Transverse colon (tissue), 4 donors: ENCODE measurements around the gene FBXO30. TPM values are rescaled to one million over a fixed set of nuclear protein-coding genes. Genes with fewer than 3 reads are reported as not detected.

Source experiments
- DNase-seq: peaks from one replicate; pipeline ENCODE4 v3.0.0-alpha.2; 2019
- H3K27ac ChIP-seq, 4 donors: fragments of 200-600 bp; sonication (generic); 2 replicates each; pipeline ENCODE4 v1.5.1; 2016 to 2018; ENCODE audit warnings: inconsistent platforms in 4 of 4
- H3K27me3 ChIP-seq: fragments of 200-600 bp; sonication (generic); 2 replicates; pipeline ENCODE4 v1.5.1; 2017; ENCODE audit warnings: inconsistent platforms
- H3K36me3 ChIP-seq, 4 donors: fragments of 200-600 bp; sonication (generic); 2 replicates each; pipeline ENCODE4 v1.5.1; 2017 to 2019; ENCODE audit warnings: inconsistent platforms in 4 of 4
- H3K4me1 ChIP-seq, 4 donors: fragments of 200-600 bp; sonication (generic); 2 replicates each; pipeline ENCODE4 v1.5.1; 2017 to 2020; ENCODE audit warnings: inconsistent platforms in 4 of 4
- H3K4me3 ChIP-seq, 4 donors: fragments of 200-600 bp; sonication (generic); 1 replicate in 1 of 4; 2 replicates in 3 of 4; pipeline versions ENCODE4 v1.5.1 to v1.6.1; 2017 to 2019; ENCODE audit warnings: inconsistent platforms in 4 of 4
- H3K9me3 ChIP-seq, 2 donors: fragments of 200-600 bp; sonication (generic); 2 replicates each; pipeline ENCODE4 v1.5.1; 2017 to 2019; ENCODE audit warnings: inconsistent platforms in 2 of 2
- CTCF ChIP-seq, 5 experiments: fragments of 200-600 bp in 3 of 5; fragments of 450-650 bp in 2 of 5; sonication (generic) in 3 of 5; IDR thresholded peaks; 1 replicate in 2 of 5; 2 replicates in 3 of 5; pipeline ENCODE4 v1.5.1; 2016 to 2017; ENCODE audit warnings: antibody characterized with exemption in 5 of 5, inconsistent platforms in 3 of 5, mild to moderate bottlenecking in 2 of 5, moderate library complexity in 1 of 5
- EP300 ChIP-seq: sonication (generic); formaldehyde crosslinking; IDR thresholded peaks from one replicate; pipeline ENCODE4 v1.6.1; 2017; ENCODE audit warnings: antibody characterized with exemption, low read depth
- POLR2A ChIP-seq: fragments of 450-650 bp; IDR thresholded peaks from one replicate; pipeline ENCODE4 v1.6.1; 2016; ENCODE audit warnings: antibody characterized with exemption, mild to moderate bottlenecking, moderate library complexity
- POLR2AphosphoS5 ChIP-seq, 3 donors: sonication (generic); formaldehyde crosslinking; IDR thresholded peaks; one replicate each; pipeline ENCODE4 v1.6.1; 2016; ENCODE audit warnings: antibody characterized with exemption in 3 of 3
- WGBS, 2 donors: methylation state at CpG; one replicate each; pipeline ENCODE4 v1.1.5; 2018; ENCODE audit warnings: low coverage in 1 of 2; 5-methylcytosine and 5-hydroxymethylcytosine counted together
- in situ Hi-C, 4 donors: fragments of 200-750 bp; cut with MboI; loops; one replicate each; pipeline versions ENCODE4 v1.15.0 to v1.15.1; 2017; ENCODE audit warnings: low sequenced_read_pairs in 3 of 4, low pct_ligation_motif_present in 1 of 4, low pct_unique_long_range_greater_than_20kb in 1 of 4
- intact Hi-C: fragments of 100-400 bp; cut with DNase I; formaldehyde crosslinking; loops from one replicate; pipeline ENCODE4 v1.15.1; 2023; ENCODE audit warnings: low total_unique reads
- total RNA-seq, 4 donors: library from RNA; depleted of rRNA; stranded (reverse); fragments of >200 nt; gene quantifications; one replicate each; pipeline ENCODE4 v1.1.0, GENCODE V29; 2016

Gene FBXO30
- total RNA-seq, 4 donors from 2014 or later = 6.0 to 13.0 (median 9.2) TPM

GRCh38 chr6:145850671-145851070 is 36.1 kb upstream of the FBXO30 start:
- in situ Hi-C loops (no loop called here), intact Hi-C loops (no loop called here)
- no peak for TF ChIP-seq POLR2AphosphoS5 (IDR thresholded peaks at IDR 0.05)
- TF ChIP-seq EP300 = no peak
- TF ChIP-seq CTCF (IDR thresholded peaks at IDR 0.05) = no peak
- TF ChIP-seq POLR2A = no peak
- no peaks in the 10 kb centered on the region for H3K36me3 ChIP-seq
- H3K27me3 ChIP-seq = no peaks in the 10 kb centered on the region
- no peak overlapping the region for H3K4me3 ChIP-seq
- no peaks in the 10 kb centered on the region for H3K9me3 ChIP-seq
- no peaks in the 10 kb centered on the region for H3K4me1 ChIP-seq
- no peak for DNase-seq
- H3K27ac ChIP-seq = no peak overlapping the region
- WGBS, 2 donors = 64 to 87% methylated on average over 2 of the region's 2 CpGs

GRCh38 chr6:145848541-145848940 is 33.9 kb upstream of the FBXO30 start:
- 92% methylated on average over 2 of the region's 2 CpGs; no CpG with 5 or more reads in 1 of the 2 donors for WGBS, 2 donors
- TF ChIP-seq POLR2AphosphoS5 (IDR thresholded peaks at IDR 0.05) (no peak), POLR2A (no peak), CTCF (IDR thresholded peaks at IDR 0.05) (no peak), EP300 (no peak)
- no peak overlapping the region for H3K4me3 ChIP-seq
- no peaks in the 10 kb centered on the region for H3K36me3 ChIP-seq
- no peak overlapping the region for H3K27ac ChIP-seq
- H3K9me3 ChIP-seq = no peaks in the 10 kb centered on the region
- intact Hi-C loops (no loop called here), in situ Hi-C loops (no loop called here)
- no peaks in the 10 kb centered on the region for H3K4me1 ChIP-seq
- no peak for DNase-seq
- no peaks in the 10 kb centered on the region for H3K27me3 ChIP-seq

GRCh38 chr6:145845557-145845956 is 31.0 kb upstream of the FBXO30 start:
- no peak for DNase-seq
- in situ Hi-C loops = no loop called here
- Histone ChIP-seq H3K4me1 (peaks cover 0 to 8% (median 0%) of the 10 kb centered on the region in 4 donors), H3K27me3 (no peaks in the 10 kb centered on the region), H3K4me3 (no peak overlapping the region), H3K27ac (no peak overlapping the region), H3K36me3 (no peaks in the 10 kb centered on the region), H3K9me3 (no peaks in the 10 kb centered on the region)
- TF ChIP-seq POLR2AphosphoS5 (IDR thresholded peaks at IDR 0.05) = no peak
- TF ChIP-seq CTCF (IDR thresholded peaks at IDR 0.05) = no peak
- TF ChIP-seq EP300 = no peak
- TF ChIP-seq POLR2A = no peak
- WGBS, 2 donors = 94% methylated on average over 3 of the region's 3 CpGs
- intact Hi-C loops = no loop called here

GRCh38 chr6:145844933-145845540 is 30.4 kb upstream of the FBXO30 start:
- 67 to 86% methylated on average over 3 to 4 of the region's 4 CpGs for WGBS, 2 donors
- DNase-seq = no peak
- intact Hi-C loops = no loop called here
- TF ChIP-seq CTCF (IDR thresholded peaks at IDR 0.05) (no peak), POLR2A (no peak), POLR2AphosphoS5 (IDR thresholded peaks at IDR 0.05) (no peak), EP300 (no peak)
- in situ Hi-C loops = no loop called here
- no peaks in the 10 kb centered on the region for H3K36me3 ChIP-seq
- H3K9me3 ChIP-seq = no peaks in the 10 kb centered on the region
- no peaks in the 10 kb centered on the region for H3K27me3 ChIP-seq
- peaks cover 0 to 8% (median 0%) of the 10 kb centered on the region in 4 donors for H3K4me1 ChIP-seq
- no peak overlapping the region for H3K4me3 ChIP-seq
- H3K27ac ChIP-seq = no peak overlapping the region
